ENCODE results near the gene RAB12.
A peak's percentile ranks its signal among the peaks of the same experiment; 100 is the strongest.

Gene RAB12, protein sequence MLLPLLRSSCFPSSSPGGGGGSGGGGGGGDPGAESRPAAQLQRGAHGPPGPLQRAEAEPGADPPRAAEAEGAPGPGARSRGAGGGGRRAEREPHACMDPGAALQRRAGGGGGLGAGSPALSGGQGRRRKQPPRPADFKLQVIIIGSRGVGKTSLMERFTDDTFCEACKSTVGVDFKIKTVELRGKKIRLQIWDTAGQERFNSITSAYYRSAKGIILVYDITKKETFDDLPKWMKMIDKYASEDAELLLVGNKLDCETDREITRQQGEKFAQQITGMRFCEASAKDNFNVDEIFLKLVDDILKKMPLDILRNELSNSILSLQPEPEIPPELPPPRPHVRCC

GRCh38 chr18:8608795-8609658, at the start of gene RAB12:
TSS of gene RAB12 (plus strand) at chr18:8609437. CDS start at chr18:8609440, 3 bp downstream.
- Histone ChIP-seq H3K4me1 (peaks cover 0 to 47% (median 25%) of the 10 kb centered on the region in 4 donors), H3K27me3 (no peaks in the 10 kb centered on the region), H3K27ac (peak within 1 kb of the TSS; percentile 86), H3K9me3 (no peaks in the 10 kb centered on the region), H3K4me3 (peak within 1 kb of the TSS; percentile 89 to 93), H3K36me3 (no peaks in the 10 kb centered on the region)
- DNase-seq: peak; percentile 76 to 92
- intact Hi-C loops (cut with DNase I; ENCODE audit: low total_unique reads): no loop called here
- TF ChIP-seq CTCF (IDR thresholded peaks at IDR 0.05): peak; percentile 59 to 94

- Histone ChIP-seq H3K27me3 (no peaks in the 10 kb centered on the region), H3K4me1 (no peaks in the 10 kb centered on the region), H3K36me3 (no peaks in the 10 kb centered on the region), H3K9me3 (no peaks in the 10 kb centered on the region), H3K27ac (no peak overlapping the region), H3K4me3 (no peak overlapping the region)
- intact Hi-C loops (cut with DNase I; ENCODE audit: low total_unique reads): no loop called here
- no peak for TF ChIP-seq CTCF (IDR thresholded peaks at IDR 0.05)
- no peak for DNase-seq
These were observed 49.5 kb upstream of the RAB12 start for GRCh38 chr18:8559612-8560186.

DNA sequence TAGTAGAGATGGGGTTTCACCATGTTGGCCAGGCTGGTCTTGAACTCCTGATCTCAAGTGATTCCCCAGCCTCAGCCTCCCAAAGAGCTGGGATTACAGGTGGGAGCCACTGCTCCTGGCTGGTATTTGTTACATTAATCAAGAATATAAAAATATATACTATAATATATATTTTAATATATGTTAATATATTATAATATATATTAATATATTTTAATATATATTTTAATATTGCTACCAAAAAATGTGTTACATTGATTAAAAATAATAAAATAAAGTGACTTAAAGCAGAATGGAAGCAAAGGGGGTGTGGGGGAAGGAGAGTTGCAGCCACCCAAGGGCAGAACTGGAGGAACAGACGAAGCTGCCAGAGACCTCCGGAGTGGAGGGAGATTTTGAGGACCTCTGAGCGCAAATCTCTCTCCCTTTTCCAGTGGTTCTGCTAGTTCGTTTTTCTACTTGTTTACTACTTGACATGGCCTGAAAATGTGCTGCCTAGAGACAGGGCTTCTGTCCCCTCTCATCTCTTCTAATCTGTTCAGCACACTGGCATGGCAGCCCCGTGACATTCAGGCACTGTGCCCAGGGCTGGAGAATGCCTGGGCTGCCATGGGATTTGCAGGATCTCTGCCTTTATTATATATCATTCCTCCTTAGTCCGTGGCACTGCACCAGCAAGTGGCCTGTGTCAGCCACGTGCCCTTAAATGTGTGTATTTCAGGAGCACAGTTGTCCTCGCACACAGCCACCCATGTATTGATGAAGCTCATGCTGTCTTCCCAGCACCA, 47.9 kb upstream of the RAB12 start:
- DNase-seq: no peak
- H3K4me3 ChIP-seq: no peak overlapping the region
- intact Hi-C loops (cut with DNase I; ENCODE audit: low total_unique reads): no loop called here
- H3K27me3 ChIP-seq: no peaks in the 10 kb centered on the region
- no peaks in the 10 kb centered on the region for H3K4me1 ChIP-seq
- no peaks in the 10 kb centered on the region for H3K9me3 ChIP-seq
- no peak for TF ChIP-seq CTCF (IDR thresholded peaks at IDR 0.05)
- H3K27ac ChIP-seq: no peak overlapping the region
- no peaks in the 10 kb centered on the region for H3K36me3 ChIP-seq

GRCh38 chr18:8562070-8562469, 47.2 kb upstream of the RAB12 start:
- intact Hi-C loops (cut with DNase I; ENCODE audit: low total_unique reads): no loop called here
- H3K4me3 ChIP-seq: no peak overlapping the region
- DNase-seq: no peak
- H3K9me3 ChIP-seq: no peaks in the 10 kb centered on the region
- TF ChIP-seq CTCF (IDR thresholded peaks at IDR 0.05): no peak
- no peak overlapping the region for H3K27ac ChIP-seq
- no peaks in the 10 kb centered on the region for H3K27me3 ChIP-seq
- no peaks in the 10 kb centered on the region for H3K36me3 ChIP-seq
- no peaks in the 10 kb centered on the region for H3K4me1 ChIP-seq

GRCh38 chr18:8562919-8563318, 46.3 kb upstream of the RAB12 start:
- Histone ChIP-seq H3K9me3 (no peaks in the 10 kb centered on the region), H3K4me1 (no peaks in the 10 kb centered on the region), H3K36me3 (no peaks in the 10 kb centered on the region), H3K4me3 (no peak overlapping the region), H3K27ac (no peak overlapping the region), H3K27me3 (no peaks in the 10 kb centered on the region)
- no peak for DNase-seq
- intact Hi-C loops (cut with DNase I; ENCODE audit: low total_unique reads): no loop called here
- no peak for TF ChIP-seq CTCF (IDR thresholded peaks at IDR 0.05)

Measured in tibial artery (tissue), 4 donors.